SIG-M5 treated with dmso at 0.1 percent for 504 hours (cell line): ENCODE data around the gene EXD1.
"Not testable (repeated sequence)": the region's sequence is repeated elsewhere in the genome, so short reads cannot be mapped to it uniquely, and the experiment has no call there.

Source experiments
- DNase-seq: peaks from one replicate; lab custom pipeline; 2025; ENCODE audit not compliant: unreplicated experiment; lab: John Stamatoyannopoulos, UW

The EXD1 gene

DNA sequence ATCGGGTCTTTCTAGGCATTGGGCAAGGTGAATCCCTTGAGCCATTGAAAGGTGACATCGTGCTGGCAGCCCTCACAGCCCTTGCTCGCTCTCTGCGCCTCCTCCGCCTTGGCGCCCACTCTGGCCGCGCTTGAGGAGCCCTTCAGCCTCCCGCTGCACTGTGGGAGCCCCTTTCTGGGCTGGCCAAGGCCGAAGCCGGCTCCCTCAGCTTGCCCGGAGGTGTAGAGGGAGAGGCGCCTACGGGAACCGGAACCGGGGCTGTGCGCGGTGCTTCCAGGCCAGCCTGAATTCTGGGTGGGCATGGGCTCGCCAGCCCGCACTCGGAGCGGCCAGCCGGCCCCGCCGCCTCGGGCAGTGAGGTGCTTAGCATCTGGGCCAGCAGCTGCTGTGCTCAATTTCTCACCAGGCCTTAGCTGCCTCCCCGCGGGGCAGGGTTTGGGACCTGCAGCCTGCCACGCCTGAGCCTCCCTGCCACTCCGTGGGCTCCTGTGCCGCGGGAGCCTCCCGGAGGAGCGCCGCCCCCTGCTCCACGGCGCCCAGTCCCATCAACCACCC lies 79.0 kb downstream of the EXD1 start:
- DNase-seq: no peak

DNA sequence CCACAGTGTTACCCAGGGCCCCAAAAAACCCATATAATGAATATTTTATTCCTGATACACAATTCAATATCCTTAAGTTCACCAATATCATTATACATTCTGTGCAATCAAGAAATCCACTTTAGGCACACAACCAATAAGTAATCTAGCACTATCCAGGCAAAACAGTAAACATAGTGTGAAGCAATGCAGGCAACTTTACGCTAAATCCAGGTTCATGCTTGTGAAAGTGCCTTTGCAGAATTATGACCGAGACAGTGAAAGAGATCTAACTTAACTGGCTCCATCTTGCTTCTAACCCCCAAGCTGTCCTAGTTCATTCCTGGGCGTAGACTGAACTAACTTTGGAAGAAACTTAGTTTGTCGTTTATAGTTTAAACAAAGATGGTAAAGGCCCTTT lies 80.3 kb downstream of the EXD1 start:
- no peak for DNase-seq

DNA sequence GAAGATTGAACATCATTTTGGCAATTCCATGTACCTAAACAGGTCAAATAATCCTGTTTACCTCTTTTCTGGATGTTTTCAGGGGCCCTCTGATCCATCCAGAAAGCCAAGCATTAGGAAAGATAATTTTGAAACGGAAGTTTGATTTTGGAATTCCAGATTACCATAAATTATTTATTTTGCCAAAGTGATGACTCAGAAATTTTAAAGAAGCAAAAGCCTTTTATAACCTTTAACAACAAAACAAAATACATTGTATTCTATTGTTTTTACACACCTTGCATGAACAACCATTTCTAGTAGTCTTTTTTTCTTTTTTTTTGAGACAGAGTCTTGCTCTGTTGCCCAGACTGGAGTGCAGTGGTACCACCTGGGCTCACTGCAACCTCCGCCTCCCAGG lies 82.5 kb downstream of the EXD1 start:
- no peak for DNase-seq

DNA sequence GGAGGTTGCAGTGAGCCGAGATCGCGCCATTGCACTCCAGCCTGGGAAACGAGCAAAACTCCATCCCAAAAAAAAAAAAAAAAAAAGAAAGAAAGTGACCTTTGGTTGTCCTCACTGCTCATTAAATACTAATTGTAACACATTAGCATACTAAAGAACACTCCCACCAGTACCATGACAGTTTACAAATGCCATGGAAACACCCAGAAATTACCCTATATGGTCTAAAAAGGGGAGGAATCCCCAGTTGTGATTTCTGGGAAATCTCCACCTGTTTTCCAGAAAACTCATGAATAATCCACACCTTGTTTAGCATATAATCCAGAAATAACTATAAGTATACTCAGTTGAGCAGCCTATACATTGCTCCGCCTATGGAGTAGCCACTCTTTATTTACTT lies 90.9 kb downstream of the EXD1 start:
- DNase-seq: no peak

DNA sequence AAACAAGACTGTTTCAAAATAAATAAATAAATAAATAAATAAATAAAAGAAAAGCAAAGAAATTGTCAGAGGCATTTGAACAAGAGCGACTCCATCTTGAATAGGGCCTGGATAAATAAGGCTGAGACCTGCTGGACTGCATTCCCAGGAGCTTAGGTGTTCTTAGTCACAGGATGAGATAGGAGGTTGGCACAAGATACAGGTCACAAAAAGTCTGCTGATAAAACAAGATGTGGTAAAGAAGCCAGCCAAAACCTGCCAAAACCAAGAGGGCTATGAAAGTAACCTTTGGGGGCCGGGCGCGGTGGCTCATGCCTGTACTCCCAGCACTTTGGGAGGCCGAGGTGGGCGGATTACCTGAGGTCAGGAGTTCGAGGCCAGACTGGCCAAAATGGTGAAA lies 91.4 kb downstream of the EXD1 start:
- not testable (repeated sequence) for DNase-seq

GRCh38 chr15:41135580-41135979 lies 95.0 kb downstream of the EXD1 start:
- DNase-seq: not testable (repeated sequence)

GRCh38 chr15:41133454-41133853 lies 97.1 kb downstream of the EXD1 start:
- DNase-seq: no peak
